Colon (tissue), 2 donors: Measurements from ENCODE around the gene SLC2A10.

ENCODE experiments used
- FAIRE-seq: peaks from 2 replicates; lab custom pipeline; 2012; peaks lifted over from hg19 to GRCh38; lab: Jason Lieb, UNC
- donor health status: control.
- donor health status: control.

The SLC2A10 gene

GRCh38 chr20:46735436-46735835 is 26.0 kb downstream of the SLC2A10 start:
- FAIRE-seq: no peak

GRCh38 chr20:46739431-46740213 is 30.2 kb downstream of the SLC2A10 start:
- no peak for FAIRE-seq

- no peak for FAIRE-seq
These were observed 30.8 kb downstream of the SLC2A10 start for GRCh38 chr20:46740214-46740609.

- no peak for FAIRE-seq
These were observed 32.6 kb downstream of the SLC2A10 start for GRCh38 chr20:46741924-46742668.

DNA sequence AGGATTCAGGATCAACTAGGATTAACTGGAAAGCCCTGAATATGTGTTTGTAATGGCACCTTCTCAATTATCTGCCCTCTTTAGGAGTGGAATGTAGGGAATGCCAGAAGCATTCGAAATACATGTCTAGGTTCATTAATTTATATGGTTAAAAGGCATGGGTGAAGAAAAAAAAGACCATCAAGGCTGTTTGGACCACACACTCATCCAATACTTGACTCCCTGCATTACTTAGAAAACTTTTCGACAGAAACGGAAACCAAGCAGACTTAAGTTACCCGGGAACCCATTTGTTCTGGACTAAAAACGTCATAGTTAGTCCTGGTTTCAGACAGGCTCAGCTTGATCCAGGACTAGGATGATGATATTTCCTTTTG is 33.2 kb downstream of the SLC2A10 start:
- FAIRE-seq: no peak

DNA sequence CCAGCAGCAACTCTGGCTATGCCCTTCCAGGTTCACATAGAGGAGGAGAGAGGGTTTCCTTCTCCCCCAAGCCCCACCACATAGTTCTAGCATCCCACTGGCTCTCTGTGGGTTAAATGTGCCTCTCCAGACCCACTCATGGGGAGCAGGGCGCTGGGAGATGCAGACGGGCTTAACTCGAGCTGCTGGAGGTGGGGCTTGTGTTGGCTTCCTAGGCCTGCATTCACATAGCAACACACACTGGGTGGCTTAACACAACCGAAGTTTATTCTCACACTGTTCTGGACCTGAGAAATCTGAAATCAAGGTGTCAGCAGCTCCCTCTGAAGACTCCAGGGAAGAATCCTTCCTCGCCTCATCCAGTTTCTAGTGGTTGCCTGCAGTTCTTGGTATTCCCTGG is 33.6 kb downstream of the SLC2A10 start:
- FAIRE-seq: no peak

DNA sequence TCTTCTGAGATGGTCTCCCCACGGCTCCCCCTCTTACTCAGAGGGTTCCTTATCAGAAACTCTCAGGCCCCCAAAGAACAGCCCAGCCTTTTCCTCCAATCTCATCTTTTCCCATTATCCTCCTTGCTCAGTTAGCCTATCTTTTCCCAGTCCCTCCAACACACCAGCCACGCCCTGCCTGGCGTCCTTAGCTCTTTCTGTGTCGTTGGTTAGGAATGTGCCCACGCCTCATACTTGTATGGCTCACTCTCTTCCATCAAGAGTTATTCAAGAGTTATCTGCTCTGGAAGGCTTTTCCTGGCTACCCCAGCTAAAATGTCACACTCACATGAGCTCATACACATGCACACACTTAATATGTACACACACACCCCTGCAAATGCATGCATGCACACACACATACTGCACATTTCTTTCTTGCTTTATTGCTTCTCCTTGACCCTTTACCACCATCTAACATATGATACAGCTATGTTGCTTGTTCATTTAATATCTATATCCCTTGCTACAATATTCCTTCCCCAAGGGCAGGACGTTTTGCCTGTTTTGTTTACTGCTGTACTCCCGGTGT is 37.6 kb downstream of the SLC2A10 start:
- no peak for FAIRE-seq

DNA sequence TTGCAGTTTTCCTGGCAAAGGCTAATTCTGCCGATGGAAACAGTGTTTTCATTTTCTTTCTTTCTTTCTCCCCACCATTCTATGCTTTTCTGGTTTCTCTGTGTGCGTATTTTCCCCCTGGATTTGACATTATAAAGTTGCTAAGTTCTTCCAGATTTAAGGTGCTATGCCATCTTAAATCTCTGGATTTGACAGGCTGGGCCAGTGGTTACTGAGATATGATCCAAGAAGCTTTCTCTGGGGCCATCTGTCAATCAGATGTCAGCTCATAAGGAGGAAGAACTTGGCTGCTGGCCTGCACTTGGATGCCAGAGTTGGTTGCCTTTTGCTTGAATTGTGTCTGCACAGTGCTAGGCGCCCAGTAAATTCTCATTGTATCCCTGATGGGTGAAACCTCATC is 39.7 kb downstream of the SLC2A10 start:
- no peak for FAIRE-seq

DNA sequence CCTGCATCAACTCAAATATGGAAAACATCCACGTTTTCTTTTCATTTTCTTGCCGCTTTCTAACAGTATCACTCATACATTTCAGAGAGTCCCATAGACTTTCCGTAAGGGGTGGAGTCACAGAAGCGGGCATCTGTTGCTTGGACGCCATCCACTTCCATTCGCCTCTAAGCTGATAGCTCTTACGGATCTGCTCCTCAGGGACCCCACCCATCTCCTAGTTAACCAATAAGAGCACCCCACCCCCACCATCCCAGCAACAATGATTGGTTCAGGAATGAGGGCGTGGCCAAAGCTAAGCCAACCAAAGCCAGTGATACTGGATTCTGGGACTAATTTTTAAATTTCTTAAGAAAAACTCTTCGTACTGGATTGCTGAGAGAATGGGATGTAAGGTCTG is 42.4 kb downstream of the SLC2A10 start:
- FAIRE-seq: no peak

DNA sequence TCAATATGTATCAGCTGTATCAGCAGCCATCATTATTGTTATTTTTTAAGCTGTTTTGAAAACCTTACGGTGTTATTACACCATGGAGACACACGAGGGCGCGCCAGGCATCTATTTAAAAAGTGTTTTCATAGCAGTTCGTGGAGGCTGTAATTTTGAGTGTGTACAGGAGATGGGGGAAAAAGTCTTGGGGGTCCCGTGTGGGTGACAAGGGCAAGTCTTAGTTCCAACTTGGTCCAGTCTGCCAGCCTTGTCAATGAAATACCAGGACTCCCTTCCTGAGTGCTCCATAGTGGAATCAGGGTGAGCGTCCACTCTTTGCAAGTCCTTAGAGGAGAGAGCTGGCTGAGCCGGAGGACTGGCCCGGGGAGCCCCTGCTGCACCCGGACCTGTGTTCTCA is 43.3 kb downstream of the SLC2A10 start:
- no peak for FAIRE-seq

DNA sequence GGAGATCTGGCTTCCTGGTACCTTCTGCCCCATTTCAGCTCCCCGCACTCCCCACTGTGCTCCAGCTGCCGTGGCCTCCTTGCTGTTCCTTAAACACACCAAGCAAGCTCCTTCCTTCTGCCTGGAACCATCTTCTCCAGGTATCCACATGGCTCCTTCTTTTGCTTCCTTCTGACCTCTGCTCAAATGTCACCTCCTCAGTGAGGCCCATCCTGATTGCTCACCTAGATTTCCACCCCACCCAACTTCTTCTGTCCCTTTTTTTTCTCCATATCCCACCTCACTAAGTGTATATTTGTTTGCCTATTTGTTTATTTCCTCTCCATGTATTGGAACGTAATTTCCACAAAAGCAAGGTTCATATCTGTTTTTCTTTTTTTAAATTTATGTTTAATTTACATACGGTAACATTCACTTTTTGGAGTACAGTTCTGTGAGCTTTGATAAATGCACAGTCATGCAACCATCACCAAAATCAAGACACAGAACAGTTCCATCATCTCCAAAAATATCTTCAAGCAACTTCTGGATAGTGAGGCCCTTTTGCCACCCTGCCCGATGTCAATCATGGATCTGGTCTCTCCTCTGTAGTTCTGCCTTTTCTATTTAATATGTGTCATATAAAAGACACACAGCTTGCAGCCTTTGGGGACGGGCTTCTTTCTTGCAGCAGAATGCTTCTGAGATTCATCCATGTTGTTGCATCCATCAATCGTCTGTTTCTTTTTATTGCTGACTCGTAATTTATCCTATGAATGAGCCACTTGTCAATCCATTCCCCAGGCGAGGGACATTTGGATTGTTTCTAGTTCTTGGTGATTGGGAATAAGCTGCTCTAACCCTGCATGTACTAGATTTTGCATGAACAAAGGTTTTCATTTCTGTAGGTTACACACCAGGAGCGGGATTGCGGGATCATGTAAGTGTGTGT is 46.3 kb downstream of the SLC2A10 start:
- FAIRE-seq: no peak

DNA sequence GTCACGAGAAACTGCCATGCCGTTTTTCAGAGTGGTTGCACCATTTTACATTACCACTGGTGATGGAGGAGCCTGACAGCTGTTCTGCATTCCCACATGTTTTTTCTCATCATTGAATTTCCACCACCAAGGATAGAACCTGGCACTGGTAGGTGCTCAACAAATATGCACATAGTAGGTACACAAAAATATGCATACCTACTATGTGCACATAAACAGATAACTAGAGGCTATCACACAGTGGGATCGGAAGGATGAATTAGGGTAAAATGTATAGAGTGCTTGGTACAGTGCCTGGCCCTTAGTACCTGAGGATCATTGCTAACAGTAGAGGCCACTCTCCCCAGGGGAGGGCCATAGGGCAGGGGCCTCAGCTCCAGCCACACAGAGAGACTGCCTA is 47.0 kb downstream of the SLC2A10 start:
- no peak for FAIRE-seq

GRCh38 chr20:46757135-46757534 is 47.7 kb downstream of the SLC2A10 start:
- FAIRE-seq: no peak

- FAIRE-seq: no peak
These were observed 48.6 kb downstream of the SLC2A10 start for GRCh38 chr20:46757754-46758678.

- FAIRE-seq: no peak
These were observed 49.6 kb downstream of the SLC2A10 start for GRCh38 chr20:46758929-46759669.

DNA sequence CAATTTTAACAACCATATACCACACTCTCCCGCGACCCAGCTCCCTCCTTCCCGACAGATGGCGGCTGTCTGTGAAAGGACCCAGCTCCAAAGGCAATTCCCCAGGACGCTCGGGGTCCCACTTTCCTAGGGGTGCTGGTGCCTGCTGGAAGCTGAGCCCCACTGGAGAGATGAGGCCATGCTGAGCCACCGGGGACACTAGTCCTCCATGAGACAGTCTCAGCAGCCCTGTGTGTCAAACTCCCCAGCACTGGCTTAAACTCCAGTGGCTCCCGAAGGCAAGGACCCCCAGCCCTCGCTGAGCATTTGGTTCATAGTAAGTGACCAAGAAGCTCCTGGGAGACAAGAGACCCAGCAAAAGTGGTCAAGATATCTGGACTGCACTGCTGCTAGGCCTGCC is 52.1 kb downstream of the SLC2A10 start:
- FAIRE-seq: no peak

DNA sequence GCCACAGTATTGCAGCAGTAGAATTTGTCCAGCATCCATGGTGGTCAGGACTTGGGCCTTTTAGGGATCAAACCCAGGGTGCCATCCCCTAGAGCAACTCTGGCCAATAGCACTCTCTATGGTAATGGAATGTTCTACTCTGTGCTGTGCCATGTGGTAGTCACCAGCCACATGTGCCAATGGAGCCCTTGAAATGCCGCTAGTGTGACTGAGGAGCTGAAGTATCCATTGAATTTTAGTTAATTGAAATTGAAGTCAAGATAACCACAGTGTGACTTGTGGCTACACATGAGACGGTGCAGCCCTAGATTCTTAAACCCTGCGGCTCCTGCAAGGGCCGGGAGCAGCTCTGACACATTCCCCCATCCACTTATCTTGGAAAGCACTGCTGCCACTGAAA is 54.6 kb downstream of the SLC2A10 start:
- FAIRE-seq: no peak

DNA sequence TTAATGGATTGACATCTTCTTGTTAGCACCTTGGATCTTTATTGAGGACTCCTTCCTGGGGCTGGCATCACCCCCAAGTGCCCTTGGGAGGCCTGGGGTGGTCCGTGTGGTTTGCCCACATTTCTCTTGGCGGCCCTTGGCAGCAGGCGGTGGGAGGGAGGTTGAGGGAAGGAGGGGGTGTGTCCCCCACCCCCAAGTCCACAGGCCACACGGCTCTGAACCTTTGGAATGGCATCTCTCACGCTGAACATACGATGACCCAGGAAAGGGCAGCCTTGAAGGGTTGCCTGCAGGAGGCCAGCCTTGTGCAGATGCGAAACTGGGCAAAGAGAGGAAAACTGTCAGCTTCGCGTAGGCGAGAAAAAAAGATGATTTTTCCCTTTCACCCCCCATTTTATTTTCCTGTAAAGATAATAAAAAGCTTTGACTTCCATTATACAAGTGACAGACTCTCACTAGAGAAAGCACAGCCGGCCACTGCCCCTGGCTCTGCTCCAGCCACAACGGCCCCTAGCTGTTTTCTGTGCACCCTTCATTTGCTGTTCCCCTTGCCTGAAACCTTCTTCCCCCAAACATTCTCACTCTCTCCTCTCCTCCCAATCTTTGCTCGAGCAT is 56.2 kb downstream of the SLC2A10 start:
- FAIRE-seq: no peak

DNA sequence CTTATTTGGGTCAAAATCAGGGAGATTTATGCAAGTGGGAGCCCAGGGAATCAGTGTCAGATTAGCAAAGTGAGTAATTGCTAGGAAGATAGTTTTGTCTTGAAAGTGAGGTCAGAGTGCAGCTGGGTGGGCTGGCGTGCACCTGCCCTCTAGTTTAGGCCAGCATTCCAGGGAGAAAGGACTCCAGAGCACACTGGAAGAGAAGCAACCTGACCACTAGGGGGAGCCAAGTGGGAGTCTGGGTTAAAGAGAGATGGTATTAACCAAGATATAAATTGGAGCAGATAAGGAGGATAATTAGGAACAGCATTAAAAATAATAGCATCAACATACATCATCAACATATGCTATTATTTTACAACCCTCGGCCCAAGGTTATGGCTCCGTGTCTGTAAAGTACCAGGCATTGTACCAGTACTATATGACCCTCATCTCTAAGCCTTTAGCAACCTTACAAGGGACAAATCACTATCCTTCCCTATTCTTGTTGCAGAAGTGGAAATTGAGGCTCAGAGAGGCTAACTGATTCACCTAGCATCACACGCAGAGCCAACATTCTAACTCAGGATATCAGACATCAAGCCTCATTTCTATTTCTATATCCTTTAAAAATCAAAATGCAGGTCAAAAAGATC is 57.8 kb downstream of the SLC2A10 start:
- no peak for FAIRE-seq
